Mammary epithelial cell (primary cell): ENCODE data around the gene ISM1.

Experiments used
- CTCF ChIP-seq, 2 donors: IDR thresholded peaks in 1 of 2; conservative IDR thresholded peaks in 1 of 2; 2 replicates each; pipeline ENCODE4 v1.5.1; 2011 to 2012; ENCODE audit warnings: inconsistent platforms in 2 of 2, low read length in 2 of 2, mild to moderate bottlenecking in 2 of 2, control low read depth in 1 of 2, low read depth in 1 of 2; ENCODE audit not compliant: insufficient read depth in 1 of 2; ENCODE audit errors: extremely low read depth in 1 of 2
- EZH2 ChIP-seq: IDR thresholded peaks from 2 replicates; pipeline ENCODE4 v1.6.1; 2012; ENCODE audit warnings: low read length, inconsistent platforms, borderline replicate concordance

DNA sequence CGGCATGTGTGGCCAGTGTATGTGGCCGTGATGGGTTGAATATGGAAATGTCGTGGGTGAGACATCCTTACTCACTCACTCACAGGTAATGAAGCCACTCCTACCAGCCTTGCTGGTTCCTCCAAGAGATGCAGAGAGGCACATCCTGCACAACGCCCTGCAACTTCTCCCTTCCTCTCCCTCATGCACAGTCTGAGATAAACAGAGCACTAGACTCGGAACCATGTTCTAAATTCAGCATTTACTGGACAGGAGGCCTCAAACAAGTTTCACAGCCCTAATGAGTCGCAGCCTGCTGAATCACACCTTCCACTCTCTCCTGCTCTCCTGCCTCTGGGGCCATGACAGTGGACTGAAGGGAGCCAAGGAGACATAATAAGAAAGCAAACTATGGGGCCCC lies 91.2 kb downstream of the ISM1 start:
- TF ChIP-seq CTCF (conservative IDR thresholded peaks at IDR 0.05 in 1 of 2, IDR thresholded peaks at IDR 0.05 in 1 of 2; ENCODE audit: extremely low read depth in 1 of 2, insufficient read depth in 1 of 2, low read depth in 1 of 2, low read length in 2 of 2) (no peak), EZH2 (no peak)
